T-helper 2 cell treated with Interferon-gamma antibody and Interleukin-4, amounts not matched to agents 5 μg/mL and 100 μg/mL, for 36 hours (primary cell): Measurements from ENCODE around the gene ENGASE.

Source experiments
- DNase-seq: peaks from one replicate; pipeline ENCODE4 v3.0.0; 2021; ENCODE audit warnings: low spot score
- H3K27ac Mint-ChIP-seq: one replicate; pipeline ENCODE4 v1.8.0; 2021; ENCODE audit warnings: mild to moderate bottlenecking, mixed read lengths
- H3K27me3 Mint-ChIP-seq: one replicate; pipeline ENCODE4 v1.8.0; 2021; ENCODE audit warnings: low read depth, mixed read lengths
- H3K36me3 Mint-ChIP-seq: one replicate; pipeline ENCODE4 v1.8.0; 2021; ENCODE audit warnings: low read depth, mixed read lengths
- H3K4me1 Mint-ChIP-seq: one replicate; pipeline ENCODE4 v1.8.0; 2021; ENCODE audit warnings: low read depth, mixed read lengths
- H3K4me3 Mint-ChIP-seq: one replicate; pipeline ENCODE4 v1.8.0; 2022; ENCODE audit warnings: mild to moderate bottlenecking, moderate library complexity, mixed read lengths
- H3K9me3 Mint-ChIP-seq: one replicate; pipeline ENCODE4 v1.8.0; 2021; ENCODE audit warnings: mixed read lengths

The ENGASE gene

DNA sequence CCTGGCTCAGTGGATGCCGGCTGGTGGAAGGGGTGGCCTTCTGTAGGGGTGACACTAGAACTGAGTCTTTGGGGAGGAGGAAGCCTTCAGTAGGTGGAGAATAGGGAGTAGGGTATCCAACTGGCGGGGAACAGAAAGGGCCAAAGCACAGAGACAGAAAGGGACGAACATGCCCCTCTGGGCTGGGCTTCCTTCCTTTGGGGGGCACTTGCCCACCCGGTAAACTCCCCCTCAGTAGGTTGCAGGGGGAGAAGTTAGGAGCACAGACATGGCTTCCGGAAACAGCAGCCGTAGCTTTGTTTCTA is 774 bp downstream of the ENGASE start:
- H3K4me3 Mint-ChIP-seq, result peak overlapping the region; percentile 89
- H3K27ac Mint-ChIP-seq, result peak overlapping the region; percentile 81
- H3K9me3 Mint-ChIP-seq, result no peaks in the 10 kb centered on the region
- DNase-seq, result no peak
- peaks cover 11% of the 10 kb centered on the region for H3K36me3 Mint-ChIP-seq
- peaks cover 11% of the 10 kb centered on the region for H3K4me1 Mint-ChIP-seq
- H3K27me3 Mint-ChIP-seq, result no peaks in the 10 kb centered on the region

DNA sequence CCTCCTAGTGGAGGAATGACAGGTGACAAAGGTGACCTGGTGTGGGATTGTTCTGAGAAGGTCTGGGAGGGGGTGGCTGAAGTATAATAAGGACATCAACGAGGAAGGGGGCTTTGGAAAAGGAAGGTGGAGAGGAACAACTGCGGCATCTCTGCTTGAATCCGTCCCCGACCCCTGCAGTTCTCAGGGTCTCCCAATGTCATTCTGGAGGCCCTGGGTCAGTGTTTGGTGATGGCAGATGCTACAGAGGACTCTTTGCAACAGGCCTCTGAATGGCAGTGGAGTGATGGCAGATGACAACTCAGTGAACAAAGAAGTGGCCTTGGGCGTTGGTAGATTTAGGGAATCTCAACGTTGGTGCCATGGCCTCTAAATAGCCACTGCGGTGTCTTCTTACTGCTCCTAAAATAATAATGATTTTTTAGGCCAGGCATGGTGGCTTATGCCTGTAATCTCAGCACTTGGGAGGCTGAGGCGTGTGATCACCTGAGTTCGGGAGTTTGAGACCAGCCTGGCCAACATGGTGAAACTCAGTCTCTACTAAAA is 1.3 kb downstream of the ENGASE start:
- H3K27me3 Mint-ChIP-seq, result no peaks in the 10 kb centered on the region
- H3K4me1 Mint-ChIP-seq, result peaks cover 11% of the 10 kb centered on the region
- H3K36me3 Mint-ChIP-seq, result peaks cover 16% of the 10 kb centered on the region
- H3K9me3 Mint-ChIP-seq, result no peaks in the 10 kb centered on the region
- DNase-seq, result no peak
- peak overlapping the region; percentile 81 for H3K27ac Mint-ChIP-seq
- peak overlapping the region; percentile 89 for H3K4me3 Mint-ChIP-seq

DNA sequence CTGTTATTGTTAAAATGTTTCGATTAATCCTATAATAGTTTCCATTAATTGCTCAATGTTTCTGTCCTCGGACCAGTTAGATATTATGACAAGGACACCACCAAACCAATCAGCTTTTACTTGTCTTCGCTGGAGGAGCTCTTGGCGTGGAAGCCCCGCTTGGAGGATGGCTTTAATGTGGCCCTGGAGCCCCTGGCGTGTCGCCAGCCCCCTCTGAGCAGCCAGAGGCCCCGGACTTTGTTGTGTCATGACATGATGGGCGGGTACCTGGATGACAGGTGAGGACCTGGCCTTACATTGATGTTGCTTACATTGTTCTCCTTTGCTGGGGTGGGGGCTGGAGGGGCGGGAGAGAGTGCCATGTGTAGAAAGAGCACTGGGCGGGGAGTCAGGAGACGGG is 3.0 kb downstream of the ENGASE start:
- DNase-seq, result no peak
- Mint-ChIP-seq H3K27ac (no peak overlapping the region), H3K36me3 (peaks cover 16% of the 10 kb centered on the region), H3K4me1 (peaks cover 11% of the 10 kb centered on the region), H3K9me3 (no peaks in the 10 kb centered on the region), H3K27me3 (no peaks in the 10 kb centered on the region), H3K4me3 (no peak overlapping the region)

DNA sequence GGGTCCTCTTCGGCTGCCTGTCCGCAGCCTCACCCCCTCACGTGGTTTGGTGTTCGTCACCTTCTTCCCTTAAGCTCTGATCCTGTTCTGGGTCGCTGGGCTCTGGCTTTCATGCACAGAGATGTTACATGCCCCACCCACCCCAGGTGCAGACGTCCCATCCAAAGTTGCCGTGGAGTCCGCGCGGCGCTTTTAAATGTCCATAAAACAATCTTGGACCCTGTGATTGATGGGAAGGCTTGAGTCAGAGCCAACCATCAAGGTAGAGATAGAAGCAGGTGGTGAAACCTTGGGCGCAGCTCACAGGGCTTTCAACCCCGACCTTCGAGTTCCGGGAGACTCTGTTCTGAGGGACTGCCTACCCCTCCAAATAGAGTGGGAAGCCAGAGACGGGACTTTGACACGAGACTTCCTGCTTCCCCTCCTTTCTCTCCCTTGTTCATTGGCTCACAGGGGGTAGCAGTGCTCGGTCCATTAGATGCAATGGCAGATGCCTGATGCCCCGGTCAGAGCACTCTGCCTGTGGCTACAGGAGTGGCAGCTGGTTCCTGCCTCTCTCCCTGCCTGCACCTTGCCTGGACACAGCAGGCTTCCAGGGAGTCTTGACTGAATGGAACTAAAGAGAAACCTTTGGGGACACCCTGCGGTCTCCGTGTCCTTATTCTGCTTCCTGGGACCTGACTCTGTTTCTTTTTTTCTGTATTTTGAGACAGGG is 4.0 kb downstream of the ENGASE start:
- H3K4me3 Mint-ChIP-seq, result no peak overlapping the region

DNA sequence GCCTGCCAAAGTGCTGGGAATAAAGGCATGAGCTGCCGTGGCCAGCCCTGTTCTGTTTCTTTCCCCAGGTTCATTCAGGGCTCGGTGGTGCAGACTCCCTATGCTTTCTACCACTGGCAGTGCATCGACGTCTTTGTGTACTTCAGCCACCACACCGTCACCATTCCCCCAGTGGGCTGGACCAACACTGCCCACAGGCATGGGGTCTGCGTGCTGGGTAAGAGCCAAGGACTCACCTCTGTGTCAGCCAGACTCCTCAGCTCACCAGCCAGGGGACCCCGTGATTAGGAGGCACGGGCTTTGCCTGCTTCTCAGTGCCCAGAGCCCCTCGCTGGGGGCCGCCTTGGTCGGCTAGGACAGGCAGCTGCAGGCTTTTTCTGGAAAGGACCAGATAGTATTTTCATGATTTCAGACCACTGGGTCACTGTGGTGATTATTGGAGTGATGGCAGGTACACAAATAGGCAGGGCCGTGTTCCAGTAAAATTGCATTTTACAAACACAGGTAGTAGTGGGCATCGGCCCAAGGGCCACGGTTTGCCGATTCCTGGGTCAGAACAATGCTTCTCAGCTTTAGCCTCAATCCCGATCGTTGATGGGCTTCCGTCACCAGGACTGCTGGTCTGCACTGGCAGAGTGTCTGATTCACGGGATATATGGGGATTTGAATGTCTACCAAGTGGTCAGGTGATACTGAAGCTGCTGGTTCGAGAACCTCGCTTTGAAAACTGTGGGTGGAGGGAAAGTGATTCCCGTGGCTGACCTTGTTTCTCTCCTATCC is 5.0 kb downstream of the ENGASE start:
- no peak for DNase-seq
- Mint-ChIP-seq H3K4me3 (no peak overlapping the region), H3K36me3 (peaks cover 16% of the 10 kb centered on the region), H3K9me3 (no peaks in the 10 kb centered on the region), H3K27me3 (no peaks in the 10 kb centered on the region), H3K4me1 (peaks cover 9% of the 10 kb centered on the region), H3K27ac (no peak overlapping the region)

More for the DNA sequence above, 4.0 kb downstream of the ENGASE start:
- H3K27ac Mint-ChIP-seq, result no peak overlapping the region
- no peaks in the 10 kb centered on the region for H3K27me3 Mint-ChIP-seq
- H3K4me1 Mint-ChIP-seq, result peaks cover 11% of the 10 kb centered on the region
- peaks cover 16% of the 10 kb centered on the region for H3K36me3 Mint-ChIP-seq
- no peaks in the 10 kb centered on the region for H3K9me3 Mint-ChIP-seq
- DNase-seq, result no peak

DNA sequence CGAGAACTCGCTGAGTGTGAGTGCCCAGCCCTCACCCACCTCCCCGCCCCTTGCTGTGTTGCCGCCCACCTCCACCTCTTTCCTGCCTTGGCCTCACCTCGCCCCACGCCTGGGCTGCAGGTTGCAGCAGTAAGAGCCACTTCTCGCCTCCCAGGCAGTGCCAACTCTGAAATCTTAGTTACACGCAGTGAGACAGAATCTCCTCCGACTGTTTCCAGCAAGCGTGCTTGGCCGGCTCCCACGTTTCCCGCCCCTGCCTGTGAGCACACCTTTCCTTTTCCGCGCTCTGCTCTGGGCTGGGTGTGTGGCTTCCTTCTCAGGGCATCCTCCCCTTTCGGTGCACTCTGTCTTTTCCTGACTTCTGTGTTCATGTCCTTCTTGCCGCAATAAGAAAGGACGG is 5.7 kb downstream of the ENGASE start:
- DNase-seq, result no peak
- H3K27ac Mint-ChIP-seq, result no peak overlapping the region

DNA sequence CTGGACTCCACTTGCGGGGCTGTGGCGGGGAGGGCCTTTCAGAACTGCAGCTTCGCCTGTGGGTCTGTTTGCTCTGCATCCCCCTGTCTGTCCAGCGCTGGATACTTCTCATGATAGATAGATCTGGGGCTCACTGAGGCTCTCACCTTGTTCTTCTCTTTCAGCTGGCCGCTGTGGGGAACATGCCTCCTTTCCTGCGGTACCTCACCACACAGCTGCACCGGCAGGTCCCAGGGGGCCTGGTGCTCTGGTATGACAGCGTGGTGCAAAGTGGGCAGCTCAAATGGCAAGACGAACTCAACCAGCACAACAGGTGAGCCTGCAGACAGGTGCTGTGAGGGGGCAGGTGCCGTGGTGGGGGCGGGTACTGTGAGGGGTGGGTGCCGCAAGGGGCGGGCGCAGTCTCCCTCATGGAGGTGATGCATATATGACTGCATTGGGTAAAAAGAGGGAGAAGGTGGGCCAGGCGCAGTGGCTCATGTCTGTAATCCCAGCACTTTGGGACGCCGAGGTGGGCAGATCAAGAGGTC is 6.2 kb downstream of the ENGASE start:
- Mint-ChIP-seq H3K4me1 (peaks cover 3% of the 10 kb centered on the region), H3K27ac (no peak overlapping the region), H3K9me3 (no peaks in the 10 kb centered on the region), H3K27me3 (no peaks in the 10 kb centered on the region), H3K36me3 (peaks cover 14% of the 10 kb centered on the region), H3K4me3 (no peak overlapping the region)
- no peak for DNase-seq

More for the DNA sequence above, 5.7 kb downstream of the ENGASE start:
- Mint-ChIP-seq H3K4me1 (peaks cover 8% of the 10 kb centered on the region), H3K27me3 (no peaks in the 10 kb centered on the region), H3K36me3 (peaks cover 16% of the 10 kb centered on the region), H3K9me3 (no peaks in the 10 kb centered on the region), H3K4me3 (no peak overlapping the region)

DNA sequence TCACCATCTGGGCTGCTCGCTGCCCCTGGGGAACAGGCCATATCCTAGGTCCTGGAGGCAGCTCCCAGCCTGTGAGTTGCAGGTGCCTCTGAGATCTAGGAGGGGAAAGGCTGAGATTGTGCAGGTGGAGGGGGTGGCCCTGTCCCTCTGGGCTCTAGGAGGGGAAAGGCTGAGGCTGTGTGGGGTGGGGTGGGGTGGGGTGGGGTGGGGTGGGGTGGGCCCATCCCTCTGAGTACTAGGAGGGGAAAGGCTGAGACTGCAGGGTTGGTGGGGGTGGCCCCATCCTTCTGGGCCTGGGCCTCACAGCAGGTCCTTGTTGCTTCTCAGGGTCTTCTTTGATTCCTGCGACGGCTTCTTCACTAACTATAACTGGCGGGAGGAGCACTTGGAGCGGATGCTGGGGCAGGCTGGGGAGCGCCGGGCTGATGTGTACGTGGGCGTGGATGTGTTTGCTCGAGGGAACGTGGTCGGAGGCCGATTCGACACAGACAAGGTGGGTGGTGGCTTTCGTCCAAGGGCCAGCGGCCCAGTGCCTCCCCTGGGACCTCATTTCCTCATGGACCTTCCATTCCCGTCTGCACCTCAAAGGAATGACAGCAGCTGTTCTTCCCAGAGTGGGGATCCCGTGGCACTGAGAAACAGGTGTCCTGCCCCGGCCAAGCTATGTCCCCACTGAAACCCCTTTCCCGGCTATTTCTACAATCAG is 7.1 kb downstream of the ENGASE start:
- H3K36me3 Mint-ChIP-seq, result peaks cover 14% of the 10 kb centered on the region
- H3K27me3 Mint-ChIP-seq, result no peaks in the 10 kb centered on the region
- no peak overlapping the region for H3K27ac Mint-ChIP-seq
- H3K4me1 Mint-ChIP-seq, result no peaks in the 10 kb centered on the region
- H3K9me3 Mint-ChIP-seq, result no peaks in the 10 kb centered on the region
- no peak overlapping the region for H3K4me3 Mint-ChIP-seq
- no peak for DNase-seq

DNA sequence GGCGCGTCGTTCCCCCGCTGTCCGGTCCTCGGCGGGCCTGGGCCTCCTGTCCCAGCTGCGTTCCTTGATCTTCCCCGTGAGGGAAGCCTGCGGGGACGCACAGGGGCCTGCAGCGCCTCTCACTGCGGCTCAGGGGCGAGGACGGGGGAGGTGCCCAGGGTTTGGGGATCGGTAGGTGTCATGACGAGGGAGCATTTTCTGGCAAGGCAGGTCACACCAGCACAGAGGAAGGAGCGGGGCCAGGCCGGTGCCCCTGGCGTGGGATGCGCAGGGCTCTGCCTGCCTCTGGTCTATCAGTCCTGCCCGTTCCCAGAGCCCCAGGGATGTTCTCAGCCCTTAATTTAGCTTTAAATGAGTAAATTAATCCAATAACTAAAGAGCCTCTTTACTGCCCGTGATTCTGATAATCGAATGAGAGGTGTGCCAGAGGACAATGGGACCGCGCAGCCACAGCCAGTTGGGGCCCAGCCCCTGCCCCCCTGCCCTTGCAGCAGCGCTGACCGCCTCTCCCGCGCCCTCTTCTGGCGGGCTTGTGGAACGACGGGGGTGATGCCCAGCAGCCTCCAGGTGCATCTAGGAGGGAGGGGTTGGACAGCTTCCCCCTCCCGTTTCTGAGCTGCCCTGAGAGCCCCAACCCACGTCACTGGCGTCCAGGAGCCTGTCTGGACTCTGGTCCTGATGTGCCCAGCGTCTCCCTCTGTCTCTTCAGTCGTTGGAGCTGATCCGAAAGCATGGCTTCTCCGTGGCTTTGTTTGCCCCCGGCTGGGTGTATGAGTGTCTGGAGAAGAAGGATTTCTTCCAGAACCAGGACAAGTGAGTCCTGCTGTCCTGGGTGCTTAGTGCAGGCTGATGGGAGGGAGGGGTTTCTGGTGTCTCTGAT is 7.9 kb downstream of the ENGASE start:
- peak; percentile 18 for DNase-seq
- peaks cover 14% of the 10 kb centered on the region for H3K36me3 Mint-ChIP-seq
- no peaks in the 10 kb centered on the region for H3K27me3 Mint-ChIP-seq
- no peaks in the 10 kb centered on the region for H3K4me1 Mint-ChIP-seq
- H3K9me3 Mint-ChIP-seq, result no peaks in the 10 kb centered on the region
- no peak overlapping the region for H3K27ac Mint-ChIP-seq
- no peak overlapping the region for H3K4me3 Mint-ChIP-seq

DNA sequence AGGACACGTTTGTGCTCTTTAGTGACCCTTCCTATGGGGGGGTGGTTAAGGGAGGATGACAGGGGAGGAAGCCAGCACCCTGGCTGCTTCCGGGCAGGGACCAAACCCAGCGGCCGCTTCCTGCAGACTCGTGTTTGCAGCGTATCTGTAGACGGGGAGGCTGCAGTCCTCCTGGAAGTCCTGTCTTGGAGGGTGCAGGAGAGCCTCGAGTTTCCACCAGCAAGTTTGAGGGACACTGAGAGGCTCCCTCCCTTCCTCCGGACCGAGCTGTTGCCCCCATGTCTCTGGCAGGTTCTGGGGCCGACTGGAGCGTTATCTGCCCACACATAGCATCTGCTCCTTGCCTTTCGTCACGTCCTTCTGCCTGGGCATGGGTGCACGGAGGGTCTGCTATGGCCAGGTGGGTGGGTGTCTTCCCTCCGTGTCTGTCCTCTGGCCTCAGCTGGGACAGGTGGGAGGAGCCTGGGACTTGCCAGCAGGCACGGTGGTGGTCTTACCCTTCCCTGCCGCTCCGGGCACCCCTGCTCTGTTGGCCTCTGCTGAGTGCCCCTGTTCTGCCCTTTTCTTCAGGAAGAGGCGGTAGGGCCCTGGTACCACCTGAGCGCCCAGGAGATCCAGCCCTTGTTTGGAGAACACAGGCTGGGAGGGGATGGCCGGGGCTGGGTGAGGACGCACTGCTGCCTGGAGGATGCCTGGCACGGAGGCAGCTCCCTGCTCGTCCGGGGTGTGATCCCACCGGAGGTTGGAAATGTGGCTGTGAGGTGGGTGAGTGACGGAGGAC is 8.8 kb downstream of the ENGASE start:
- Mint-ChIP-seq H3K27me3 (no peaks in the 10 kb centered on the region), H3K4me3 (no peak overlapping the region), H3K36me3 (peaks cover 14% of the 10 kb centered on the region), H3K4me1 (no peaks in the 10 kb centered on the region), H3K27ac (no peak overlapping the region), H3K9me3 (no peaks in the 10 kb centered on the region)
- no peak for DNase-seq

DNA sequence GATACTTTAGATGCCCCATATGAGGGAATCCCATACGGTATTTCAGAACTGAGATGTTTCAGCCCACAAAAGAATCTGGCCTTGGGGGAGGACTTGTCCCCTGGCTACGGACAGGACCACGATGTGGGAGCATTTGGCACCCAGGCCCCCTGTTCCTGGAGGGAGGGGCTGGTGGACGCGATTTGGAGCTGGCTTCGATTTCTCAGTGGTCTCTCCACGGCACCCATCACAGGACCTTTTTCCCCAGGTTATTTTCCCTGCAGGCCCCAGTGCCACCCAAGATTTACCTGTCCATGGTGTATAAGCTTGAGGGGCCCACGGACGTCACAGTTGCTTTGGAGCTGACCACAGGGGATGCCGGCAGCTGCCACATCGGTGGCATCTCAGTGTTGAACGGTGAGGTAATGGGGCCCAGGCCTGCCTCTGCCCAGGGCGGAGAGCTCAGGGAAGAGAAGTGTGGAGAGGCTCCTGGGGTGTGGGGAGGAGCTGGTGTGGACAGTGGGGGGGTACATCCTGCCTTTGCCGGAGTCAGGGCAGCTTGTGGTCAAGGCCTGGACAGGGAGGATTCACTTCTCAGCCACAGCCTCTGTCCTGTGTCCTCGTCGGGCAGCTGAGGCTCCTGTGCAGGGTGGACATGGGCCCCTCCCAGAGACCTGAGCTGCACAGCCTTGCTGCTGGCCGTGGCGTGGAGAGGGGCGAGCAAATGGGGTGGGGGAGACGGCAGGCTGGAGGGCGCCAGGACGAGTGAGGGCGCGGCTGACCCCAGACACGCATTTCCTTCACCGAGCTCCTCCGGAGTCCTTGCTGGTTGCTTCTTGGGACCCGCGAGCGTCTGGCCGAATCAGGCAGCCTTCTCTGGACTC is 9.9 kb downstream of the ENGASE start:
- Mint-ChIP-seq H3K4me3 (no peak overlapping the region), H3K4me1 (no peaks in the 10 kb centered on the region), H3K27ac (no peak overlapping the region)

More for the DNA sequence above, 9.9 kb downstream of the ENGASE start:
- Mint-ChIP-seq H3K36me3 (peaks cover 9% of the 10 kb centered on the region), H3K9me3 (no peaks in the 10 kb centered on the region), H3K27me3 (no peaks in the 10 kb centered on the region)
- no peak for DNase-seq
